H1 (cell line): Measurements from ENCODE around the gene PITX3. TPM values are rescaled to one million over a fixed set of nuclear protein-coding genes. Genes with fewer than 3 reads are reported as not detected.

ENCODE experiments used
- CTCF ChIA-PET: fragments of 300-600 bp; sonication (Branson Sonifier 250); formaldehyde crosslinking; loops from one replicate; lab custom pipeline; 2021; ENCODE audit not compliant: partially characterized antibody; lab: Charles Lee
- POLR2A ChIA-PET: fragments of 300-600 bp; sonication (Branson Sonifier 250); formaldehyde crosslinking; loops from one replicate; lab custom pipeline; 2021; ENCODE audit warnings: inconsistent platforms; ENCODE audit not compliant: partially characterized antibody; lab: Charles Lee
- DNase-seq, 2 experiments: peaks; one replicate each; pipeline versions ENCODE4 v3.0.0 to v3.0.0-alpha.2; 2010 to 2022; ENCODE audit warnings: low spot score in 2 of 2, low read depth in 1 of 2, mixed read lengths in 1 of 2
- FAIRE-seq: peaks from 2 replicates; lab custom pipeline; 2011; peaks lifted over from hg19 to GRCh38; lab: Jason Lieb, UNC
- H2AFZ ChIP-seq: 2 replicates; pipeline ENCODE4 v1.8.1; 2012; ENCODE audit warnings: low read length, inconsistent platforms
- H2AK5ac ChIP-seq: 2 replicates; pipeline ENCODE4 v1.6.1; 2013; ENCODE audit warnings: low read depth, low read length
- H2BK120ac ChIP-seq: replicated peaks from 2 replicates; pipeline ENCODE3; 2013; ENCODE audit warnings: low read depth, low read length, inconsistent platforms
- H2BK12ac ChIP-seq: 2 replicates; pipeline ENCODE4 v1.6.1; 2013; ENCODE audit warnings: low read depth, low read length
- H2BK15ac ChIP-seq: 2 replicates; pipeline ENCODE4 v1.6.1; 2013; ENCODE audit warnings: low read length
- H2BK20ac ChIP-seq: 2 replicates; pipeline ENCODE4 v1.6.1; 2013; ENCODE audit warnings: low read length
- H2BK5ac ChIP-seq: 2 replicates; pipeline ENCODE4 v1.6.1; 2013; ENCODE audit warnings: low read depth, low read length
- H3K14ac ChIP-seq: 2 replicates; pipeline ENCODE4 v1.6.1; 2013; ENCODE audit warnings: inconsistent platforms; ENCODE audit not compliant: insufficient read length
- H3K18ac ChIP-seq: 2 replicates; pipeline ENCODE4 v1.6.1; 2013; ENCODE audit warnings: low read length; ENCODE audit errors: extremely low read depth
- H3K23ac ChIP-seq: 2 replicates; pipeline ENCODE4 v1.6.1; 2013; ENCODE audit warnings: inconsistent platforms; ENCODE audit not compliant: insufficient read length
- H3K23me2 ChIP-seq: 2 replicates; pipeline ENCODE4 v1.6.1; 2013; ENCODE audit warnings: low read depth, low read length
- H3K27ac ChIP-seq: 2 replicates; pipeline ENCODE4 v1.6.1; 2011; ENCODE audit warnings: low read depth, low read length, inconsistent platforms
- H3K27me3 ChIP-seq, 4 experiments: replicated peaks in 1 of 4; 1 replicate in 1 of 4; 2 replicates in 3 of 4; pipeline versions ENCODE4 v1.6.1 to v1.8.1; 2011 to 2013; ENCODE audit warnings: low read length in 3 of 4, mild to moderate bottlenecking in 3 of 4, inconsistent platforms in 2 of 4, mixed read lengths in 2 of 4, moderate library complexity in 1 of 4; ENCODE audit not compliant: control insufficient read depth in 3 of 4, insufficient read depth in 3 of 4; ENCODE audit errors: extremely low read depth in 1 of 4
- H3K36me3 ChIP-seq, 4 experiments: 2 replicates each; pipeline versions ENCODE4 v1.6.1 to v1.8.1; 2011 to 2013; ENCODE audit warnings: mild to moderate bottlenecking in 4 of 4, low read length in 3 of 4, moderate library complexity in 2 of 4, control low read depth in 1 of 4, inconsistent platforms in 1 of 4; ENCODE audit not compliant: insufficient read depth in 4 of 4, control insufficient read depth in 2 of 4
- H3K4ac ChIP-seq: replicated peaks from 2 replicates; pipeline ENCODE3; 2013; ENCODE audit warnings: low read length, low read depth, mixed read lengths, inconsistent platforms; ENCODE audit not compliant: insufficient read length
- H3K4me1 ChIP-seq, 4 experiments: replicated peaks in 1 of 4; 1 replicate in 1 of 4; 2 replicates in 3 of 4; pipeline versions ENCODE4 v1.6.1 to v1.8.1; 2011 to 2013; ENCODE audit warnings: low read length in 3 of 4, inconsistent platforms in 2 of 4, mixed read lengths in 1 of 4; ENCODE audit not compliant: insufficient read depth in 4 of 4, control insufficient read depth in 3 of 4
- H3K4me2 ChIP-seq, 2 experiments: 2 replicates each; pipeline versions ENCODE4 v1.6.1 to v1.8.1; 2011 to 2013; ENCODE audit warnings: low read depth in 2 of 2, low read length in 2 of 2, control low read depth in 1 of 2, inconsistent platforms in 1 of 2, mild to moderate bottlenecking in 1 of 2; ENCODE audit not compliant: insufficient read depth in 1 of 2
- H3K4me3 ChIP-seq, 4 experiments: fragments of 200-600, 300-600 bp in 1 of 4; sonication (generic), shearing (Covaris generic), sonication (Bioruptor Twin) in 1 of 4; 2 replicates each; pipeline versions ENCODE4 v1.5.1 to v1.8.1; 2011 to 2016; ENCODE audit warnings: low read length in 4 of 4, low read depth in 3 of 4, control low read depth in 2 of 4, inconsistent platforms in 2 of 4, mild to moderate bottlenecking in 2 of 4, mixed read lengths in 1 of 4, moderate library complexity in 1 of 4; ENCODE audit not compliant: insufficient read depth in 2 of 4; ENCODE audit errors: extremely low read depth in 1 of 4
- H3K56ac ChIP-seq: replicated peaks from 2 replicates; pipeline ENCODE3; 2013; ENCODE audit warnings: low read depth, mild to moderate bottlenecking, mixed read lengths, low read length, inconsistent platforms; ENCODE audit not compliant: insufficient read length
- H3K79me1 ChIP-seq: 2 replicates; pipeline ENCODE4 v1.6.1; 2013; ENCODE audit warnings: low read depth, low read length, control low read depth
- H3K79me2 ChIP-seq, 2 experiments: 2 replicates each; pipeline versions ENCODE4 v1.6.1 to v1.8.1; 2012 to 2013; ENCODE audit warnings: low read length in 2 of 2, mild to moderate bottlenecking in 2 of 2, inconsistent platforms in 1 of 2; ENCODE audit not compliant: insufficient read depth in 2 of 2, control insufficient read depth in 1 of 2
- H3K9ac ChIP-seq, 4 experiments: replicated peaks in 1 of 4; 1 replicate in 1 of 4; 2 replicates in 3 of 4; pipeline versions ENCODE4 v1.6.1 to v1.8.1; 2011 to 2013; ENCODE audit warnings: low read depth in 3 of 4, low read length in 3 of 4, control low read depth in 2 of 4, mild to moderate bottlenecking in 2 of 4, moderate library complexity in 2 of 4, inconsistent platforms in 1 of 4; ENCODE audit errors: extremely low read depth in 1 of 4
- H3K9me3 ChIP-seq, 2 experiments: 2 replicates each; pipeline versions ENCODE4 v1.6.1 to v1.8.1; 2012 to 2013; ENCODE audit warnings: mild to moderate bottlenecking in 2 of 2, moderate library complexity in 2 of 2, control low read depth in 1 of 2, inconsistent platforms in 1 of 2, low read depth in 1 of 2, low read length in 1 of 2, mixed read lengths in 1 of 2; ENCODE audit not compliant: insufficient read depth in 2 of 2
- H4K20me1 ChIP-seq, 2 experiments: replicated peaks in 1 of 2; 2 replicates each; pipeline versions ENCODE3 to v1.8.1; 2011 to 2013; ENCODE audit warnings: inconsistent platforms in 2 of 2, low read length in 2 of 2, mild to moderate bottlenecking in 1 of 2; ENCODE audit not compliant: insufficient read depth in 2 of 2, control insufficient read depth in 1 of 2
- H4K5ac ChIP-seq: 2 replicates; pipeline ENCODE4 v1.6.1; 2013; ENCODE audit warnings: low read length, low read depth, mixed read lengths, inconsistent platforms; ENCODE audit not compliant: insufficient read length
- H4K8ac ChIP-seq: 2 replicates; pipeline ENCODE4 v1.8.0; 2013; ENCODE audit warnings: mild to moderate bottlenecking, moderate library complexity, low read length, inconsistent platforms; ENCODE audit not compliant: insufficient read depth; ENCODE audit errors: extremely low read depth
- H4K91ac ChIP-seq: replicated peaks from 2 replicates; pipeline ENCODE3; 2013; ENCODE audit warnings: low read length, mixed read lengths, inconsistent platforms; ENCODE audit not compliant: insufficient read length
- HDAC2 ChIP-seq, 2 experiments: fragments of 300-600 bp in 1 of 2; sonication (generic) in 1 of 2; IDR thresholded peaks; 2 replicates each; pipeline ENCODE4 v1.6.1; 2011 to 2012; ENCODE audit warnings: low read depth in 2 of 2, low read length in 2 of 2, mild to moderate bottlenecking in 2 of 2, moderate library complexity in 2 of 2, borderline replicate concordance in 1 of 2, inconsistent platforms in 1 of 2
- JUN ChIP-seq: IDR thresholded peaks from 2 replicates; pipeline ENCODE4 v1.6.1; 2011; ENCODE audit warnings: low read depth, mild to moderate bottlenecking, improper control_type of control experiment, low read length
- POU5F1 ChIP-seq: IDR thresholded peaks from 2 replicates; pipeline ENCODE4 v1.6.1; 2011; ENCODE audit warnings: low read depth, mild to moderate bottlenecking, low read length, moderate library complexity
- SAP30 ChIP-seq: fragments of 300-600 bp; sonication (generic); IDR thresholded peaks from 2 replicates; pipeline ENCODE4 v1.7.1; 2012; ENCODE audit warnings: low read length, moderate library complexity, mild to moderate bottlenecking, inconsistent platforms; ENCODE audit not compliant: insufficient read depth, insufficient replicate concordance
- SIN3A ChIP-seq, 2 experiments: IDR thresholded peaks in 1 of 2; conservative IDR thresholded peaks in 1 of 2; 2 replicates each; pipeline ENCODE4 v1.6.1; 2011 to 2012; ENCODE audit warnings: low read length in 2 of 2, improper control_type of control experiment in 1 of 2, low read depth in 1 of 2, mild to moderate bottlenecking in 1 of 2
- whole genome bisulfite sequencing, 2 experiments: shearing (Covaris generic) in 1 of 2; methylation state at CpG; one replicate each; pipeline versions ENCODE4 v1.1.6 to v1.1.7; 2013 to 2015; ENCODE audit warnings: low lambda C conversion rate in 2 of 2, mixed read lengths in 2 of 2, inconsistent platforms in 1 of 2, low coverage in 1 of 2, missing lambda C conversion rate in 1 of 2; ENCODE audit not compliant: insufficient replicate concordance in 2 of 2, insufficient coverage in 1 of 2, insufficient read length in 1 of 2; ENCODE audit errors: extremely low coverage in 1 of 2, missing lambda C conversion rate in 1 of 2; 5-methylcytosine and 5-hydroxymethylcytosine counted together
- polyA plus RNA-seq, 7 experiments: library from polyadenylated mRNA; depleted of rRNA in 3 of 7; stranded (reverse) in 5 of 7; unstranded in 2 of 7; fragments of >200 nt in 5 of 7; fragments of 200-250 nt in 2 of 7; gene quantifications; 1 replicate in 5 of 7; 2 replicates in 1 of 7; 4 replicates in 1 of 7; pipeline versions ENCODE4 v1.2.1 to v1.2.3, GENCODE V29; 2011 to 2013; ENCODE audit warnings: missing spikeins in 2 of 7, mixed read lengths in 2 of 7
- total RNA-seq: library from RNA; stranded (reverse); fragmentation: NEBNext Ultra II Directional; extraction: Animal tissue kit (Norgen Biotek cat#: 25700); gene quantifications from 2 replicates; pipeline ENCODE4 v1.2.1, GENCODE V29; 2021

PITX3 gene
- total and polyA plus RNA-seq, 2 of the 8 experiments (the other 6 are each of a cell fraction or from before 2014, with no cell fraction given) = 0.18 to 0.41 TPM

GRCh38 chr10:102243309-102243708 lies 2.0 kb upstream of the PITX3 start:
- H3K79me2 ChIP-seq = peaks cover 0 to 25% of the 10 kb centered on the region in 2 experiments; a peak in 2 of 4 replicates
- H3K9ac ChIP-seq = no peak overlapping the region
- POLR2A ChIA-PET = no interaction called here
- TF ChIP-seq POU5F1 = no peak
- no peak for TF ChIP-seq SIN3A (conservative IDR thresholded peaks at IDR 0.05 in 1 of 2, IDR thresholded peaks at IDR 0.05 in 1 of 2; ENCODE audit: low read depth in 1 of 2, low read length in 2 of 2)
- TF ChIP-seq JUN = no peak
- no peak for TF ChIP-seq SAP30
- TF ChIP-seq HDAC2 (IDR thresholded peaks at IDR 0.05; ENCODE audit: borderline replicate concordance in 1 of 2, low read depth in 2 of 2, low read length in 2 of 2) = no peak

More at GRCh38 chr10:102243309-102243708, 2.0 kb upstream of the PITX3 start:
- no peak overlapping the region for H3K14ac ChIP-seq
- no peak overlapping the region for H3K4me2 ChIP-seq
- H3K56ac ChIP-seq = no peak overlapping the region
- H3K18ac ChIP-seq = no peak overlapping the region
- H3K4me3 ChIP-seq = no peak overlapping the region
- no peak overlapping the region for H4K8ac ChIP-seq
- H2AFZ ChIP-seq = no peak overlapping the region
- FAIRE-seq = no peak
- no peak overlapping the region for H4K91ac ChIP-seq
- H2BK12ac ChIP-seq = no peak overlapping the region
- no peaks in the 10 kb centered on the region; a peak in 1 of 8 replicates for H3K36me3 ChIP-seq
- peaks cover 9% of the 10 kb centered on the region for H3K79me1 ChIP-seq
- no peak for DNase-seq
- H3K23me2 ChIP-seq = peaks cover 12% of the 10 kb centered on the region
- H3K9me3 ChIP-seq = no peaks in the 10 kb centered on the region
- no peak overlapping the region for H2BK120ac ChIP-seq
- peaks cover 4 to 17% (median 7%) of the 10 kb centered on the region in 4 experiments for H3K4me1 ChIP-seq
- no peak overlapping the region for H2BK15ac ChIP-seq
- WGBS, 2 experiments = 88% methylated on average over 2 of the region's 2 CpGs; no CpG with 5 or more reads in 1 of the 2 experiments
- no peak overlapping the region for H3K23ac ChIP-seq
- no peak overlapping the region for H3K4ac ChIP-seq
- no peak overlapping the region for H2BK20ac ChIP-seq
- no peak overlapping the region for H4K5ac ChIP-seq
- no peak overlapping the region for H2BK5ac ChIP-seq
- H3K27ac ChIP-seq = no peak overlapping the region
- H3K27me3 ChIP-seq = peaks cover 39 to 52% (median 45%) of the 10 kb centered on the region in 4 experiments
- peaks cover 5 to 11% of the 10 kb centered on the region in 2 experiments for H4K20me1 ChIP-seq
- H2AK5ac ChIP-seq = no peak overlapping the region
- CTCF ChIA-PET = interaction anchor here (0.5 to 2.7 kb wide), 5 partner anchors 10 to 109 kb away, joined by 3 to 18 read pairs (median 3); no protein-coding TSS in a partner anchor
